BE2C (cell line): Measurements from ENCODE around the gene ZNF566. TPM values are rescaled to one million over a fixed set of nuclear protein-coding genes. Genes with fewer than 3 reads are reported as not detected.

Experiments
- DNase-seq: peaks from one replicate; pipeline ENCODE4 v3.0.0-alpha.2; 2020
- H3K27me3 ChIP-seq: fragments of 250-450 bp; sonication (Bioruptor Pico); 2 replicates; pipeline ENCODE4 v1.5.1; 2020; ENCODE audit warnings: mild to moderate bottlenecking
- H3K36me3 ChIP-seq: fragments of 250-450 bp; sonication (Bioruptor Pico); 2 replicates; pipeline ENCODE4 v1.5.1; 2020; ENCODE audit warnings: mild to moderate bottlenecking
- H3K4me1 ChIP-seq: fragments of 250-450 bp; sonication (Bioruptor Pico); 2 replicates; pipeline ENCODE4 v1.5.1; 2020
- H3K4me3 ChIP-seq: 2 replicates; pipeline ENCODE4 v1.5.1; 2011; ENCODE audit warnings: low read depth, low read length
- H3K9me3 ChIP-seq: fragments of 250-450 bp; sonication (Bioruptor Pico); 2 replicates; pipeline ENCODE4 v1.5.1; 2020
- polyA plus RNA-seq: library from polyadenylated mRNA; unstranded; fragments of >200 nt; gene quantifications from one replicate; pipeline ENCODE4 v1.2.1, GENCODE V29; 2012; ENCODE audit warnings: low read depth, missing spikeins; ENCODE audit not compliant: insufficient read length, insufficient read depth
- TF ChIP-seq, protein P1 (sequence below): IDR thresholded peaks from 2 replicates; pipeline ENCODE4 v1.5.1; 2012; ENCODE audit warnings: mild to moderate bottlenecking, low read depth, low read length

Gene ZNF566
- polyA plus RNA-seq = 7.1 TPM

DNA sequence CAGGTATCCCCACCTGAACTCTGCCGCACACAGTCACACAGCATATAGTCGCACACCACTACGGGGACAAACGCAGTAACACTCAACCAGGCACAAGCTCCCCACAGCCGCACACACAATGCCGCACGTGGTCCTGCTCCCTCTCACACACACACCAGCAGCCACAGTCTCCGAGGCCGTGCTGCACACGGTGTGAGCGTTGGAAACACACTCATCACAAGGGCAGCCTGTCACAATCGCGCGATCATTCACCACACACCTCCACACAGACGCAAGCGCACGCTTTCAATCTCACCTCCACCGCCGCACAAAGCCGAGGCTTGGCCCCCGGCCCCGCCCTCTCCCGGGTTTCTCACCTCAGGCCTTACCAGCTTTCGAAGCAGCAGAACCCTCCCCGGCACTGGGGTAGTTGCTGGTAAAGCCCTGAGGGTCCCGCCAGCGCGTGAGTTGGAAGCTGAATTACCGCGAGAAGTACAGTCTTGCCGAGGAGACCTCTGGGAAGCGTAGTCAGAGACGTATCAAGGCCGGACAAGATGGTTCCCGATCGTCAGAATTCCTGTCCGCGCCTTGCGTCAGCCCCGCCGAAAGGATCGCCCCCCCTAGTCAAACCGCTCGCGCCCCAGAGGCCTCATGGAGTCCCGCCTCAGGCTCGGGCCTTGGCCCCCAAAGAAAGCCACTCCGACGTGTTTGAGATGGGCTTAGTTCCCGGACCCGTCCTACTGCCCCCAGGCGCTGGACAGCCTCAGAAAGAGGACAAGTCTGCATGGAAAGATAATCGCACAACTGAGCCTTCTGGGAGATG is at the start of gene ZNF566:
Gene ZNF566 (minus strand): TSS at position 444 of the 802 bp plus-strand sequence. CDS start 13,004 bp downstream, outside the sequence.
- no peaks in the 10 kb centered on the region for H3K9me3 ChIP-seq
- no peaks in the 10 kb centered on the region for H3K27me3 ChIP-seq
- H3K4me1 ChIP-seq = no peaks in the 10 kb centered on the region
- TF ChIP-seq, protein P1, sequence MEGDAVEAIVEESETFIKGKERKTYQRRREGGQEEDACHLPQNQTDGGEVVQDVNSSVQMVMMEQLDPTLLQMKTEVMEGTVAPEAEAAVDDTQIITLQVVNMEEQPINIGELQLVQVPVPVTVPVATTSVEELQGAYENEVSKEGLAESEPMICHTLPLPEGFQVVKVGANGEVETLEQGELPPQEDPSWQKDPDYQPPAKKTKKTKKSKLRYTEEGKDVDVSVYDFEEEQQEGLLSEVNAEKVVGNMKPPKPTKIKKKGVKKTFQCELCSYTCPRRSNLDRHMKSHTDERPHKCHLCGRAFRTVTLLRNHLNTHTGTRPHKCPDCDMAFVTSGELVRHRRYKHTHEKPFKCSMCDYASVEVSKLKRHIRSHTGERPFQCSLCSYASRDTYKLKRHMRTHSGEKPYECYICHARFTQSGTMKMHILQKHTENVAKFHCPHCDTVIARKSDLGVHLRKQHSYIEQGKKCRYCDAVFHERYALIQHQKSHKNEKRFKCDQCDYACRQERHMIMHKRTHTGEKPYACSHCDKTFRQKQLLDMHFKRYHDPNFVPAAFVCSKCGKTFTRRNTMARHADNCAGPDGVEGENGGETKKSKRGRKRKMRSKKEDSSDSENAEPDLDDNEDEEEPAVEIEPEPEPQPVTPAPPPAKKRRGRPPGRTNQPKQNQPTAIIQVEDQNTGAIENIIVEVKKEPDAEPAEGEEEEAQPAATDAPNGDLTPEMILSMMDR = no peak
- DNase-seq = peak; percentile 97
- peak within 1 kb of the TSS; percentile 90 for H3K4me3 ChIP-seq
- H3K36me3 ChIP-seq = no peaks in the 10 kb centered on the region; the same call in 1 of the 2 replicates

DNA sequence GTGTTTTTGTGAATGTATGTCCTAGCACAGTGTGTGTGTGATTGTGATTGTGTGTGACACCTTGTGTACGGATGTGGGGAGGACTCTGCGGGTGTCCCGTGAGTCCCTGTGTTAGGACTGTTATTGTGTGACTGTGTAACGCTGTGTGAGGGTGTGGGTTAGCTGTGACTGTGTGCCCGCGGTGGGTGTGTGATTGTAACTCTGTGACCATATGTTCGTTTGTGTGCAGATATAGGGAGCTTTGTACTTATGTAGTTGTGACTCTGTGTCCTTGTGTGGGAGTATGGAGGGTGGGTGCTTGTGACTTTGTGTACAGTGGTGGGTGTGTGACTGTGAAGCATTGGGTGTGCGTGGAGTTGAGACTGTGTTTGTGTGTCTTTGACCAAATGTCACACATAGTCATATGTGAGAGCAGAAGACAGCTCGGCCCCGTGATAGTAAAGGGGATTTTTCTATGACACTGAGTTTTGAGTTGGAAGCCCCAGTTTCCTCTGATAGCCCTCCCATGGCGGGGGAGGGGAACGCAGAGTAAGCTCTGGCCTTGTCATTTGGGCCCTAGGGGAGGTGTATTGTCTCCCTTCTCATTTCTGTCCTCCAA is 39.7 kb upstream of the ZNF566 start:
- no peaks in the 10 kb centered on the region for H3K27me3 ChIP-seq

DNA sequence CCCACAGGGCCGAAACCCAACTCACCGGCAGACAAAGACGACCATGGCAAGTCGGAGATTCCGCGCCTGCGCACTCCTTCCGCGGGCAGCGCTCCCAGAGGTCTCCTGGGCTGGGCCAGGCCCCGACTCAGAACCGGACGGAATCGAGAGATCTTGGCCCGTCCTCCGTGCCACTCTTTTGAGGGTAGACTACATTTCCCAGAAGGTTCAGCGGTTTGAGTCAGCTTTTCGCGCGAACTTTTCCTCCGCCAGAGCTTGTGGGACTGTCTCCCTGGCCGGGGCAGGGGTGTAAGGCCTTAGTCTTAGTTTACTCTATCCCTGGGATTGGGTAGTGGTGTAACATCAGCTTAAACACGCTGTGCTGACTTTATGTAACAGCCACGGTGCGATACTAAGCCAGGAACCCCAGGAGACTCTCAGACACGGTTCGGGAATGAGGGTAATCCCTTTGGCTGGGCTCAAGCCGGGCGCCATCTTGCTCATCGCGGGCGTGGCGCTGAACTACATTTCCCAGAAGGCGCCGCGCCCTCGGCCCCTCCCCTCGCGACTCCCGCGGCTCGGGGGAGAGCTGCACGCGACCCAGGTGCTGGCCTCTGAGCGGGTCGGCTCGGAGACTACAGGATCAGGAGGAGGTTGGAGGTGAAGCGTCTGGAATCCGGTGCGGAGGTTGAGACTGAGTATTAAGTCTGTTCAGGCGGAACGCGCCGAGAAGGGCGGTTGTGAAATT is 39.0 kb upstream of the ZNF566 start, which contains the start of gene ZNF260:
Gene ZNF260 (minus strand): TSS at position 78 of the 727 bp plus-strand sequence. CDS start 13,033 bp downstream, outside the sequence.
- no peaks in the 10 kb centered on the region for H3K27me3 ChIP-seq
- peaks cover 15% of the 10 kb centered on the region for H3K36me3 ChIP-seq
- DNase-seq = peak; percentile 94
- no peaks in the 10 kb centered on the region for H3K4me1 ChIP-seq
- H3K4me3 ChIP-seq = peak within 1 kb of the TSS; percentile 93
- TF ChIP-seq, protein P1 = no peak
- H3K9me3 ChIP-seq = no peaks in the 10 kb centered on the region

More for the DNA sequence above, 39.7 kb upstream of the ZNF566 start:
- Histone ChIP-seq H3K9me3 (no peaks in the 10 kb centered on the region), H3K36me3 (peaks cover 11% of the 10 kb centered on the region), H3K4me3 (peak overlapping the region; percentile 93), H3K4me1 (no peaks in the 10 kb centered on the region)
- DNase-seq = no peak
- TF ChIP-seq, protein P1 = no peak

DNA sequence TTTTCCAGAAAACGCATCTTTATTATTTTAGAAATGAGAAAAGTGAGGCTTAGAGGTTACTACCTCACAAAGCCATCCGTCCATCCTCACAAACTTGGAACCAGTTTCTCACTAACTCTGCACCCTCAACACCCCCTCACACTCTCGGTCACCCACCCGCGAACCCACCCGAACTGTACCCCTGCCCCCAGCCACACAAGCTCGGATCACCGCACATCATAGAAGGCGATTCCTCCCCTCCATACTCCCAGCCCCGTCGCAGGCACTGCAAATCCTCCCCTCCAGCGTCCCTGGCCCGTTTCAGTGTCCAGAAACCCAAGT is 38.5 kb upstream of the ZNF566 start:
- Histone ChIP-seq H3K4me3 (peak overlapping the region; percentile 93), H3K9me3 (no peaks in the 10 kb centered on the region), H3K4me1 (no peaks in the 10 kb centered on the region), H3K27me3 (no peaks in the 10 kb centered on the region), H3K36me3 (peaks cover 19% of the 10 kb centered on the region)
- TF ChIP-seq, protein P1 = no peak
- no peak for DNase-seq

DNA sequence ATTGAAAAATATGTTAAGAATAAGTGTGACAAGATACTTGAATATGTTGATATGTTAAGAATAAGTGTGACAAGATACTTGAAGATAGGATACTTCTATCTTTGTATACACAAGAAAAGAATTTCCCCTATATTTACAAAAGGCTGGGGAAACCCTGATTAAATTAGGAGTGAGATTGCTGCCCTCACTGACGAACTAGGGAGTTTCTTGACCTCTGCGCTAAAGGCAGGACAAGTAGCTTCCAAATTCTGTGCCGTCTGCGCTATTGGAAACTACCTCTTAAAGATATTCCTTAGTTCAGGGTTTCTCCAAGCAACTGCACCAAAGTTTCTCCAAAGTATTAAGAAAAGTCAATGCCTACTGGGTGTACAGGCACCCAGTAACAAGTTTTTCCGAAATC is 38.0 kb upstream of the ZNF566 start:
- Histone ChIP-seq H3K9me3 (no peaks in the 10 kb centered on the region), H3K4me1 (no peaks in the 10 kb centered on the region), H3K36me3 (peaks cover 24% of the 10 kb centered on the region), H3K27me3 (no peaks in the 10 kb centered on the region), H3K4me3 (peak overlapping the region; percentile 93)
- no peak for DNase-seq
- TF ChIP-seq, protein P1 = no peak
